A549 (cell line): ENCODE data around the gene PIP5K1A. TPM values are rescaled to one million over a fixed set of nuclear protein-coding genes. Genes with fewer than 3 reads are reported as not detected.

ENCODE experiments used
- ATAC-seq, 2 experiments: fragments of 200-7000 bp in 1 of 2; fragments of >200 bp in 1 of 2; cut with Nextera tagmentation in 1 of 2; cut with Tn5 transposase in 1 of 2; 3 replicates each; pipeline versions ENCODE4 v1.8.0 to v1.9.1; 2018 to 2020; ENCODE audit warnings: mild to moderate bottlenecking in 1 of 2, moderate library complexity in 1 of 2
- CTCF ChIA-PET: fragments of 300-600 bp; sonication (Branson Sonifier 250); formaldehyde crosslinking; extraction: SDS; loops from one replicate; lab custom pipeline; 2021; ENCODE audit warnings: antibody characterized with exemption, inconsistent platforms; lab: Yijun Ruan, JAX
- POLR2A ChIA-PET: fragments of 350-600 bp; formaldehyde crosslinking; extraction: SDS; loops from one replicate; lab custom pipeline; 2021; ENCODE audit warnings: antibody characterized with exemption, inconsistent platforms; lab: Yijun Ruan, JAX
- DNase-seq, 2 experiments: peaks; one replicate each; pipeline versions ENCODE4 v3.0.0 to v3.0.0-alpha.2; 2011 to 2016; ENCODE audit warnings: low read depth in 1 of 2, low spot score in 1 of 2
- FAIRE-seq: peaks from 2 replicates; lab custom pipeline; 2011; peaks lifted over from hg19 to GRCh38; lab: Jason Lieb, UNC
- H3K27ac ChIP-seq, 2 experiments: fragments of >200 bp; sonication (Bioruptor Twin); formaldehyde crosslinking; 3 replicates each; pipeline ENCODE4 v1.5.1; 2016 to 2017
- H3K4me1 ChIP-seq: fragments of >200 bp; sonication (Bioruptor Twin); formaldehyde crosslinking; 3 replicates; pipeline ENCODE4 v1.6.1; 2016
- H3K4me2 ChIP-seq: fragments of >200 bp; sonication (Bioruptor Twin); formaldehyde crosslinking; 3 replicates; pipeline ENCODE4 v1.6.1; 2016
- H3K4me3 ChIP-seq: fragments of >200 bp; sonication (Bioruptor Twin); formaldehyde crosslinking; 3 replicates; pipeline ENCODE4 v1.5.1; 2016
- H3K9me3 ChIP-seq: fragments of >200 bp; sonication (Bioruptor Twin); formaldehyde crosslinking; 3 replicates; pipeline ENCODE4 v1.6.1; 2016
- ATOH8 ChIP-seq: fragments of 250-450 bp; sonication (Bioruptor Pico); IDR thresholded peaks from 2 replicates; pipeline ENCODE4 v1.5.0; 2020; ENCODE audit warnings: low read depth, mild to moderate bottlenecking, moderate library complexity
- CBX2 ChIP-seq: fragments of 200-600 bp; sonication (generic); IDR thresholded peaks from 2 replicates; pipeline ENCODE4 v1.6.1; 2016; ENCODE audit warnings: low read depth, mild to moderate bottlenecking, borderline replicate concordance
- CBX8 ChIP-seq: fragments of 200-600 bp; sonication (generic); IDR thresholded peaks from 2 replicates; pipeline ENCODE4 v1.6.1; 2016
- CEBPB ChIP-seq, 2 experiments: fragments of >200 bp in 1 of 2; sonication (Bioruptor Twin) in 1 of 2; formaldehyde crosslinking in 1 of 2; IDR thresholded peaks; 2 replicates each; pipeline ENCODE4 v1.6.1; 2012 to 2016
- EHF ChIP-seq: fragments of 250-450 bp; sonication (Bioruptor Pico); IDR thresholded peaks from 2 replicates; pipeline ENCODE4 v1.5.0; 2020; ENCODE audit warnings: mild to moderate bottlenecking
- EP300 ChIP-seq, 2 experiments: fragments of >200 bp; sonication (Bioruptor Twin); formaldehyde crosslinking; IDR thresholded peaks; 2 replicates in 1 of 2; 3 replicates in 1 of 2; pipeline ENCODE4 v1.6.1; 2016 to 2017
- GATA3 ChIP-seq: IDR thresholded peaks from 2 replicates; pipeline ENCODE4 v1.6.1; 2012; ENCODE audit warnings: borderline replicate concordance
- HOXA7 ChIP-seq: fragments of 250-450 bp; sonication (Bioruptor Pico); IDR thresholded peaks from 2 replicates; pipeline ENCODE4 v1.5.0; 2020; ENCODE audit warnings: mild to moderate bottlenecking, moderate library complexity
- HOXB13 ChIP-seq: fragments of 250-450 bp; sonication (Bioruptor Pico); IDR thresholded peaks from 2 replicates; pipeline ENCODE4 v1.5.0; 2020; ENCODE audit warnings: low read depth, mild to moderate bottlenecking, moderate library complexity
- JUNB ChIP-seq: fragments of >200 bp; sonication (Bioruptor Twin); formaldehyde crosslinking; IDR thresholded peaks from 2 replicates; pipeline ENCODE4 v1.6.1; 2016
- MAX ChIP-seq: IDR thresholded peaks from 2 replicates; pipeline ENCODE4 v1.6.1; 2012
- MYC ChIP-seq: IDR thresholded peaks from 2 replicates; pipeline ENCODE4 v1.6.1; 2012; ENCODE audit warnings: mild to moderate bottlenecking, inconsistent platforms, low read length, improper control_type of control experiment, borderline replicate concordance
- RAD21 ChIP-seq, 2 experiments: fragments of >200 bp in 1 of 2; sonication (Bioruptor Twin) in 1 of 2; formaldehyde crosslinking in 1 of 2; IDR thresholded peaks in 1 of 2; conservative IDR thresholded peaks in 1 of 2; 2 replicates in 1 of 2; 3 replicates in 1 of 2; pipeline ENCODE4 v1.6.1; 2012 to 2018; ENCODE audit warnings: inconsistent platforms in 1 of 2
- REST ChIP-seq: fragments of 200-600 bp; sonication (generic); IDR thresholded peaks from 2 replicates; pipeline ENCODE4 v1.6.1; 2016; ENCODE audit warnings: antibody characterized with exemption, mild to moderate bottlenecking, moderate library complexity
- TP53 ChIP-seq: fragments of 250-450 bp; sonication (Bioruptor Pico); IDR thresholded peaks from 2 replicates; pipeline ENCODE4 v1.5.0; 2021; ENCODE audit warnings: mild to moderate bottlenecking, moderate library complexity
- USF2 ChIP-seq: fragments of 450-650 bp; IDR thresholded peaks from 2 replicates; pipeline ENCODE4 v1.6.1; 2014; ENCODE audit warnings: antibody characterized with exemption
- ZC3H11A ChIP-seq: fragments of 450-650 bp; IDR thresholded peaks from 2 replicates; pipeline ENCODE4 v1.6.1; 2014; ENCODE audit warnings: antibody characterized with exemption, mild to moderate bottlenecking
- WGBS: methylation state at CpG from one replicate; pipeline ENCODE4 v1.1.6; 2017; ENCODE audit errors: missing lambda C conversion rate; 5-methylcytosine and 5-hydroxymethylcytosine counted together
- polyA plus RNA-seq, 4 experiments: library from polyadenylated mRNA; depleted of rRNA in 3 of 4; stranded (reverse); fragments of >200 nt; fragmentation: RNase III in 1 of 4; extraction: RNeasy Plus Mini Kit Qiagen cat#74134 plus additional on column Dnase treatment in 1 of 4; gene quantifications; 2 replicates in 3 of 4; 3 replicates in 1 of 4; pipeline ENCODE4 v1.2.3, GENCODE V29; 2011 to 2017

Gene PIP5K1A
- polyA plus RNA-seq, 2 of the 4 experiments (the other 2 are of a cell fraction) = 50.0 to 129 TPM

- ATAC-seq = peak in 1 of 2 experiments; percentile 8; a peak in 3 of 6 replicates
These were observed 84.8 kb downstream of the PIP5K1A start for GRCh38 chr1:151282883-151283725.

GRCh38 chr1:151284013-151284577, 85.7 kb downstream of the PIP5K1A start:
- Histone ChIP-seq H3K27ac (peak overlapping the region in 1 of 2 experiments; percentile 90; a peak in 2 of 6 replicates), H3K9me3 (no peaks in the 10 kb centered on the region), H3K4me1 (peaks cover 13% of the 10 kb centered on the region), H3K4me2 (peak overlapping the region; percentile 97), H3K4me3 (no peak overlapping the region; the same call in 2 of the 3 replicates)
- no peak for ATAC-seq
- FAIRE-seq = no peak
- ChIA-PET CTCF (interaction anchor here (0.5 to 4.2 kb wide), 7 partner anchors 11 to 666 kb away, joined by 3 to 22 read pairs (median 4); partner anchors contain the start of gene PSMD4), POLR2A (interaction anchor here (1.5 kb wide), 1 partner anchor 30 kb away, joined by 4 read pairs; the partner anchor contains the start of gene PSMD4)
- TF ChIP-seq ATOH8 (CRISPR knock-in tag) = no peak
- TF ChIP-seq EHF (CRISPR knock-in tag) = no peak
- no peak for TF ChIP-seq MYC
- TF ChIP-seq ZC3H11A = no peak
- no peak for TF ChIP-seq USF2
- no peak for TF ChIP-seq HOXA7 (CRISPR knock-in tag)
- DNase-seq = no peak
- WGBS = 80% methylated on average over 2 of the region's 2 CpGs

More at GRCh38 chr1:151282883-151283725, 84.8 kb downstream of the PIP5K1A start:
- CTCF ChIA-PET = interaction anchor here (0.5 to 4.2 kb wide), 8 partner anchors 12 to 665 kb away, joined by 3 to 22 read pairs (median 4); partner anchors contain the start of gene PSMD4
- Histone ChIP-seq H3K27ac (peak overlapping the region; percentile 89 to 90), H3K9me3 (no peaks in the 10 kb centered on the region), H3K4me3 (peak overlapping the region; percentile 75), H3K4me1 (peaks cover 13% of the 10 kb centered on the region), H3K4me2 (peak overlapping the region; percentile 97)
- DNase-seq (peak in 1 of 2 experiments; percentile 43), FAIRE-seq (no peak)
- WGBS = 40% methylated on average over 30 of the region's 44 CpGs
- TF ChIP-seq MAX (no peak), EP300 (IDR thresholded peaks at IDR 0.05) (no peak), TP53 (CRISPR knock-in tag) (no peak), RAD21 (conservative IDR thresholded peaks at IDR 0.05 in 1 of 2, IDR thresholded peaks at IDR 0.05 in 1 of 2) (no peak), REST (no peak), CBX2 (no peak), HOXB13 (CRISPR knock-in tag) (no peak), CBX8 (no peak), JUNB (no peak), GATA3 (no peak), CEBPB (IDR thresholded peaks at IDR 0.05) (no peak)
- POLR2A ChIA-PET = interaction anchor here (1.5 kb wide), 2 partner anchors 18 to 29 kb away, joined by 4 to 6 read pairs; partner anchors contain the start of gene PSMD4
